Common myeloid progenitor, CD34-positive (primary cell): ENCODE data around the gene DNAJB13.
A peak's percentile ranks its signal among the peaks of the same experiment; 100 is the strongest.

Experiments used
- CTCF ChIA-PET: fragments of 350-600 bp; sonication (Branson Sonifier 250); formaldehyde crosslinking; loops from one replicate; lab custom pipeline; 2021; ENCODE audit warnings: antibody characterized with exemption; lab: Charles Lee
- POLR2A ChIA-PET: fragments of 350-600 bp; sonication (Branson Sonifier 250); formaldehyde crosslinking; loops from one replicate; lab custom pipeline; 2021; ENCODE audit warnings: antibody characterized with exemption; lab: Charles Lee
- DNase-seq, 3 donors: peaks; one replicate each; pipeline versions ENCODE4 v3.0.0 to v3.0.0-alpha.2; 2013
- H3K27ac ChIP-seq, 2 experiments: 1 replicate in 1 of 2; 2 replicates in 1 of 2; pipeline ENCODE4 v1.7.0; 2013; ENCODE audit warnings: inconsistent platforms in 2 of 2, low read length in 2 of 2, mild to moderate bottlenecking in 2 of 2, low read depth in 1 of 2, moderate library complexity in 1 of 2; ENCODE audit not compliant: severe bottlenecking in 2 of 2, insufficient read depth in 1 of 2, poor library complexity in 1 of 2
- H3K27me3 ChIP-seq, 5 experiments: replicated peaks in 2 of 5; 1 replicate in 3 of 5; 2 replicates in 2 of 5; pipeline versions ENCODE4 v1.6.1 to v1.7.0; 2013; ENCODE audit warnings: low read length in 4 of 5, mild to moderate bottlenecking in 2 of 5, moderate library complexity in 2 of 5, inconsistent platforms in 1 of 5; ENCODE audit not compliant: insufficient read depth in 5 of 5, control insufficient read depth in 4 of 5
- H3K36me3 ChIP-seq, 4 experiments: 1 replicate in 2 of 4; 2 replicates in 2 of 4; pipeline versions ENCODE4 v1.6.1 to v1.7.0; 2013; ENCODE audit warnings: low read length in 3 of 4, control low read depth in 1 of 4, mild to moderate bottlenecking in 1 of 4; ENCODE audit not compliant: control insufficient read depth in 4 of 4, insufficient read depth in 4 of 4
- H3K4me1 ChIP-seq, 4 experiments: 1 replicate in 3 of 4; 2 replicates in 1 of 4; pipeline versions ENCODE4 v1.6.1 to v1.7.1; 2013; ENCODE audit warnings: low read length in 3 of 4, mild to moderate bottlenecking in 3 of 4, control low read depth in 1 of 4, inconsistent platforms in 1 of 4, moderate library complexity in 1 of 4; ENCODE audit not compliant: control insufficient read depth in 4 of 4, insufficient read depth in 4 of 4; ENCODE audit errors: control extremely low read depth in 1 of 4
- H3K4me3 ChIP-seq, 7 experiments: 1 replicate in 4 of 7; 2 replicates in 3 of 7; pipeline versions ENCODE4 v1.5.1 to v1.7.0; 2013; ENCODE audit warnings: mild to moderate bottlenecking in 7 of 7, low read length in 6 of 7, moderate library complexity in 6 of 7, inconsistent platforms in 2 of 7, low read depth in 2 of 7, control low read depth in 1 of 7; ENCODE audit not compliant: insufficient read depth in 4 of 7, control insufficient read depth in 1 of 7; ENCODE audit errors: extremely low read depth in 1 of 7
- H3K9me3 ChIP-seq, 5 experiments: 1 replicate in 4 of 5; 2 replicates in 1 of 5; pipeline versions ENCODE4 v1.6.1 to v1.7.1; 2013; ENCODE audit warnings: low read length in 4 of 5, mild to moderate bottlenecking in 2 of 5, inconsistent platforms in 1 of 5, low read depth in 1 of 5, moderate library complexity in 1 of 5; ENCODE audit not compliant: control insufficient read depth in 4 of 5, insufficient read depth in 2 of 5; ENCODE audit errors: control extremely low read depth in 1 of 5
- WGBS: methylation state at CpG from one replicate; pipeline ENCODE4 v1.1.5; 2013; ENCODE audit not compliant: insufficient coverage; 5-methylcytosine and 5-hydroxymethylcytosine counted together

DNAJB13 gene

DNA sequence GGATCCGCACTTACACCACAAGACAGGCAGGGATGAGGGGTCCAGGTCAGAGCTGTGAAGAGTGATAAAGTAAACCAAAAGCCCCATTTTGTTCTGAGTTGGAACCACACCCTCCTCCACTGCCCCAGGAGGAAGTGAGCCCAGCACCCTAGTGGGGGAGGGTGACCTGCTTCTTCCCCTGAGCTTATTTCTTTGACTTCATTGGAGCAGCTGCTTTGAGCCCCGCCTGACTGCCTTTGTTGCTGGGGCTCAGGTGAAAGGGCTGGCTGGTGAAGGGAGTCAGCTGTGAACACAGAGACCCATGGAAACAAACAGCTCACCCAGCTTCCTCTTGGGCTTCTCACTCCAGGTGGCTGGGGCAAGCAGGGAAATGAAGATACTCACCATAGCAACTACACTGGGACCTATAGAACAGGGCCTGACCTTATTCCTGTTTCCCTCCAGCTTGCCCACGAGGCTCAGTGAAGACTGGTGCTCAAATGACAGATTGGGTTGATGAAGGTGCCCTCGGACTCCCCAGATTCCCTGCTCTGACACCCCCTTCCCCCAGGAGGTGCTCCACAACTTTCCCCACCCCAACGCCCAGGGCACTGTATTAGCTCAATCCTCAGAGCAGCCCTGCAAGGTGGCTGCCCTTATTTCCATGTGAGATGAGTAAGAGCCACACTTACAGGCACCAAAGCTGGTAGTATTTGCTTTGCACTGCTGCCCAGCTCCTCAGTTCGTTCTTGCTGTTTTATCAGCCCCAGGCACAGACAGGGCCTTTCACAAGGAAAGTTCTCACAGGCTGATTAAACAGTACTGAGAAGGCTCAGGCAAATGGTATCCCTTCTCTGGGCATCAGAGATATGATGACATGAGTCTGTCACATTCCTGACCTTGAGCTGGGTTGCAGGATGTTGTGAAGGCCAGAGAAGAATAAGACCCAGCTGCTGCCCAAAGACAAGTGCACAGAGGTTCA lies 29.5 kb downstream of the DNAJB13 start:
- peaks cover 24 to 60% (median 42%) of the 10 kb centered on the region in 4 experiments for H3K36me3 ChIP-seq
- H3K27me3 ChIP-seq: no peaks in the 10 kb centered on the region
- 41% methylated on average over 4 of the region's 6 CpGs for WGBS
- ChIA-PET CTCF (interaction anchor here (0.7 to 3.4 kb wide), 16 partner anchors 10 to 54 kb away, joined by 3 to 15 read pairs (median 4); no protein-coding TSS in a partner anchor), POLR2A (interaction anchor here (0.6 to 1.1 kb wide), 3 partner anchors 11 to 30 kb away, joined by 3 to 5 read pairs (median 3); no protein-coding TSS in a partner anchor)
- H3K9me3 ChIP-seq: no peaks in the 10 kb centered on the region
- peak overlapping the region; percentile 59 to 97 for H3K27ac ChIP-seq
- peaks cover 18 to 74% (median 53%) of the 10 kb centered on the region in 4 experiments for H3K4me1 ChIP-seq
- H3K4me3 ChIP-seq: peak overlapping the region in 6 of 7 experiments; percentile 75 to 93 (median 88)
- peak; percentile 78 to 97 (median 93) for DNase-seq

DNA sequence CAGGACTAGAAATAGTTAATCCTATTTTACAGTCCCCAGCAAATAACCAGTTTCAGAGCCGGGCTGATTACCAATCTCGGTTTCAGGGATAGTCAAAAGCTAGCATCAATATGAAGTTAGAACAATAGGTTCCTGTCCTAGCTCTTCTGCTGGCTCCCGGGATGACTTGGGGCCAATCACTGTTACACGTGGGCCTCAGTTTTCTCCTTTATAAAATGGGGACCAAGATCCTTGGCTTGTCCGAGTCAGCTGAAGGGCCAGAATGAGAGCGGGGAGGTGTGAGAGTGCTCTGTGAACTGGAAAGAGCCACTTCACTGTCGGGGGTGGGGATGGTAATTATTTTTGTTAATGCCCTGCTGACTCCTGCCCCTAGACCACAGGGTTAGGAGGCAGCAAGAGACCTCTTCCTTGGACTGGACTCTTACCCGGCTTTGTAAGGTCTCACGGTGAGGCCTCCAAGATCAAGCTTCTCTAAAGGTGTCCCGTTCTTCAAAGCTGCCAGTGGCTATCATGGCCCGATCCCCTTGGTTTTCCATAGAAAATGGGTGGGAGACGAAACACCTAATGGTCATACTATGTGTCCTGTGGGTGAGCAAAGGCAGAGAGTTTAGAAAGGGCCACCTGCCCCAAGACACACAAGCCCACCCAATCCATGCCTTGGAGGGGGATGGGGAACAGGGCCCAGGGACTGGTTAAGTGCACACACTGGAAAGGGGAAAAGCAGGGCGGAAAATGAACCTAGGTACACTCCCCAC lies 30.4 kb downstream of the DNAJB13 start:
- WGBS: 95% methylated on average over 8 of the region's 13 CpGs
- no peak for DNase-seq
- Histone ChIP-seq H3K4me3 (peak overlapping the region; percentile 75 to 93 (median 87)), H3K4me1 (peaks cover 18 to 69% (median 53%) of the 10 kb centered on the region in 4 experiments), H3K27ac (peak overlapping the region; percentile 93 to 97), H3K36me3 (peaks cover 19 to 50% (median 36%) of the 10 kb centered on the region in 4 experiments), H3K27me3 (no peaks in the 10 kb centered on the region), H3K9me3 (no peaks in the 10 kb centered on the region)
- ChIA-PET CTCF (interaction anchor here (0.8 to 3.4 kb wide), 9 partner anchors 11 to 52 kb away, joined by 3 to 15 read pairs (median 5); no protein-coding TSS in a partner anchor), POLR2A (interaction anchor here (0.8 to 2.9 kb wide), 2 partner anchors 8 to 11 kb away, joined by 4 to 13 read pairs; no protein-coding TSS in a partner anchor)

DNA sequence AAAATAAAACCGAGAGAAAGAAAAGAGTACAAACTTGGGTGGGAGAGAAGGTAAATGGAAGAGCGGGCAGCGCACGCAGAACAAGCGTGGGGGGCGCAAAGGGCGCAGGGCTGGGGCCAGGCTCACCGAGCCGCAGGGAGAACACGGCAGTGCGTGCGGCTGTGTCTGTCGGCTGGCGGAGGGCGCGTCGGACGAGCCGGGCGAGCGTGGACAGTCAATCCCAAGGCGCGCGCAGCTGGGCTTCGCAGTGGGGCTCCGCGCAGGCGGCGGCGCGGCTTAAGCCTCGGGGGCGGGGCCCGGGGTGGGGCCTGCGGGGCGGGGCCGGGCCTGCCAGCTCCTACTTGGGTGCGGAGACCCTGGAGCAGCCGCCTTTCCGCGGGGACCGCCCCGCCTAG lies 31.8 kb downstream of the DNAJB13 start, which contains the start of gene UCP2:
TSS of gene UCP2 (minus strand) at position 249 of the 395 bp plus-strand sequence. CDS start 4,465 bp downstream, outside the sequence.
- H3K27ac ChIP-seq: peak within 1 kb of the TSS; percentile 93 to 97
- WGBS: 0% methylated on average over 29 of the region's 43 CpGs
- H3K4me1 ChIP-seq: peaks cover 18 to 60% (median 53%) of the 10 kb centered on the region in 4 experiments
- H3K4me3 ChIP-seq: peak within 1 kb of the TSS; percentile 75 to 93 (median 87)
- CTCF ChIA-PET: interaction anchor here (0.9 to 3.1 kb wide), 3 partner anchors 10 to 33 kb away, joined by 3 to 15 read pairs (median 5); no protein-coding TSS in a partner anchor
- H3K27me3 ChIP-seq: no peaks in the 10 kb centered on the region
- POLR2A ChIA-PET: interaction anchor here (0.6 to 3.2 kb wide), 7 partner anchors 12 to 116 kb away, joined by 3 to 14 read pairs (median 6); no protein-coding TSS in a partner anchor
- DNase-seq: peak; percentile 79 to 89 (median 85)
- no peaks in the 10 kb centered on the region for H3K9me3 ChIP-seq
- peaks cover 6 to 37% (median 23%) of the 10 kb centered on the region in 4 experiments for H3K36me3 ChIP-seq

DNA sequence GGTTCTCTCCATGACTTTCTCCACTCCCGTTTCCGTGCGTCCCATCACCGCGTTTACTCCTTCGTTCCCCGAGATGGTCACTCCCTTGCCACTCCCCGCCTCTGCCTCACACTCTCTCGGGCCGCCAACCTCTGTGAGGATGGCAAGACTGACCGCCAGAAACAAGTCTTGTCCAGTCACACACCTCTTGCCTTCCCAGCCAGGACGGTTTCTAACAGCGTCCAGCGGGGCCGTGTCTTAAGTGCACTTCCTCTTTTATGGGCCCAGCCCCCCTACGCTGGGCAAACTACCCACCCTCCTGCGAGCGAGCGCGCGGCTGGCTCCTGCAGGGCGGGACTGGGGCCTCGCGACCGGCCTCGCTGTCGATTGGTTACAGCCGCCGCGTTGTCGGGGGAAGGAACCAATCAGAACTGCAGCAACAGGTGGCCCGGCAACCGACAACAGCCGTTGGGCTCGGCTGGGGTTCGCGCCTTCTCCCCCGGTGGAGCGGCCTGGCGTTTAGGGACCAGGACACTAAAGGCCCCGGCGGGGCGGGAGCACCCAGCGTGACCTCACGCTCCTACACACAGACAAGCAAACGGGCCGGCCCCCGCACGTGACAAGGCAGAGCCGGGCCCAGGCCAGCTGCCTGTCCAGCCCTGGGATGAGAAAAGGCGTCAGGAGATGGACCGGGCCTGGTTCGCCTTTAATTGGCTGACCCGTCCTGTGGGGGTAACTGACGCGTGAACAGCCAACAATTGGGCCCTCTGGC lies 32.3 kb downstream of the DNAJB13 start:
- 2% methylated on average over 52 of the region's 56 CpGs for WGBS
- no peaks in the 10 kb centered on the region for H3K27me3 ChIP-seq

DNA sequence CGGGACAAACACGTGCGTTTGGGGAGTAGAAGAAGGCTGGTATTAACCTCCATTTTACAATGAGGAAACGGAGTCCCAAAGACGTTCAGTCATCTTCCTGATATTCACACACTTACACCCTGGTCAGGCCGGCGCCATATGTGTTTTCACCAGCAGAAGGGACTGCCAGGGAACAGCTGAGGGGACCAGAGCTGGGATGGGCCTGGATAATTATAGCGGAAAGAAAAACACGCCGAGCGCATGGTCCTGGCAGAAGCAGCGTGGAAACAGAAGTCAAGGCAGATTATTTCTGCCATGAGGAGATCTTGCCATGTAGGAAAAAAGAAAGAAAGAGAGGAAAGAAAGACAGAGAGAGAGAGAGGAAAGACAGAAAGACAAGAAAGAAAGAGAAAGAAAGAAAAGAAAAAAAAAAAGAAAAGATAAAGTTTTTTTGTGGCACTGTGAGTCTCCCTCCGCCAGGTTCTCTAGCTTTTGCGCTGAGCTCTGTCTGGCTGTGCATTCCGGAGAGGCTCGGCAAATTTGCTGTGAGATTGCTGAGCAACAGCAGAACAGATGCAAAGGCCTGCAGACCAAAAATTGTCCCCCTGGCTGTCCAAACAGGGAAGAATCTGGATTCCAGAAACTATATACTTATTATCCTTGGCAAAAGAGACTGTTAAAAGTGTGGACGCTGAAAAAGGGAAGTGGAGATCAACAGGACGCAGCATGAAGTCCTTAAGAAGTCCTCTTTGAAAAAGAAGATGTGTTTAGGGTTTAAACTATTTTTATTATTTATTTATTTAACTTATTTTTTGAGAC lies 33.1 kb downstream of the DNAJB13 start:
- 84% methylated on average over 9 of the region's 18 CpGs for WGBS
- Histone ChIP-seq H3K4me1 (peaks cover 14 to 53% (median 46%) of the 10 kb centered on the region in 4 experiments), H3K27me3 (no peaks in the 10 kb centered on the region), H3K36me3 (peaks cover 0 to 23% (median 10%) of the 10 kb centered on the region in 4 experiments), H3K27ac (peak overlapping the region; percentile 93 to 97), H3K9me3 (no peaks in the 10 kb centered on the region), H3K4me3 (peak overlapping the region in 4 of 7 experiments; percentile 48 to 93 (median 72))
- DNase-seq: peak in 2 of 3 donors; percentile 77 to 78
- POLR2A ChIA-PET: interaction anchor here (0.5 to 3.2 kb wide), 3 partner anchors 11 to 121 kb away, joined by 4 to 14 read pairs (median 13); no protein-coding TSS in a partner anchor
- CTCF ChIA-PET: interaction anchor here (0.9 to 1.2 kb wide), 2 partner anchors 11 to 21 kb away, joined by 3 to 4 read pairs; no protein-coding TSS in a partner anchor

More for the DNA sequence above, 32.3 kb downstream of the DNAJB13 start:
- H3K4me1 ChIP-seq: peaks cover 18 to 57% (median 51%) of the 10 kb centered on the region in 4 experiments
- POLR2A ChIA-PET: interaction anchor here (0.6 to 3.2 kb wide), 7 partner anchors 12 to 116 kb away, joined by 3 to 14 read pairs (median 6); no protein-coding TSS in a partner anchor
- peak; percentile 97 to 99 (median 99) for DNase-seq
- H3K36me3 ChIP-seq: peaks cover 2 to 31% (median 17%) of the 10 kb centered on the region in 4 experiments
- no peaks in the 10 kb centered on the region for H3K9me3 ChIP-seq
- CTCF ChIA-PET: interaction anchor here (0.9 to 3.1 kb wide), 3 partner anchors 10 to 32 kb away, joined by 3 to 15 read pairs (median 5); no protein-coding TSS in a partner anchor
- peak overlapping the region; percentile 93 to 97 for H3K27ac ChIP-seq
- peak overlapping the region; percentile 75 to 93 (median 87) for H3K4me3 ChIP-seq
